Prostate gland (tissue), 2 donors: ENCODE data around the gene CEP72.
"Not testable (repeated sequence)": the region's sequence is repeated elsewhere in the genome, so short reads cannot be mapped to it uniquely, and the experiment has no call there.

ENCODE experiments used
- CTCF ChIP-seq, 4 experiments: fragments of 200-600 bp in 2 of 4; fragments of 450-650 bp in 2 of 4; sonication (generic) in 2 of 4; IDR thresholded peaks; 1 replicate in 3 of 4; 2 replicates in 1 of 4; pipeline ENCODE4 v1.5.1; 2016 to 2019; ENCODE audit warnings: antibody characterized with exemption in 4 of 4, mild to moderate bottlenecking in 2 of 4, moderate library complexity in 2 of 4
- POLR2A ChIP-seq: fragments of 450-650 bp; IDR thresholded peaks from one replicate; pipeline ENCODE4 v1.6.1; 2016; ENCODE audit warnings: antibody characterized with exemption, mild to moderate bottlenecking
- POLR2AphosphoS5 ChIP-seq: sonication (generic); formaldehyde crosslinking; IDR thresholded peaks from one replicate; pipeline ENCODE4 v1.6.1; 2017; ENCODE audit warnings: antibody characterized with exemption

- TF ChIP-seq CTCF (IDR thresholded peaks at IDR 0.05); POLR2A; POLR2AphosphoS5: not testable (repeated sequence)
Measured at GRCh38 chr5:691049-691448, 78.9 kb downstream of the CEP72 start.
